ENCODE results near the gene ZFP3.

DNA sequence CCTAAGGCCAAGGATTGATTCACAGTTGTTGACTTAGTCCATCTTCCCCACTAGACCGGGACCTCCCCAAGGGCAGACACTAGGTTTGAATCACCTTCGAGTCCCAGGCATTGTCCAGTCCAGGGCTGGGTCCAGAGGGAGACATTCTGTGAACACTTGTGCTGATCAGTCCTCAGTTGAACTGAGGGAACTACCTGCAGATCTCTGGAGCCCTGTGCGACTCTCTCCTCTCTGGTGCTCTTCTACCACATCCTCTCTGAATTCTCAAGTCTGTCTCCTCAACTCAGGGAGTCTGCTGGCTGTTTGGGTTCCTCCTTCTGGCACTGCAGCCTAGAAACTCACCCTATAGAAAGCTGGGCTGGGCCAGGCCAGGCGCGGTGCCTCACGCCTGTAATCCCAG, 22.6 kb downstream of the ZFP3 start:
- TF ChIP-seq, protein P1, sequence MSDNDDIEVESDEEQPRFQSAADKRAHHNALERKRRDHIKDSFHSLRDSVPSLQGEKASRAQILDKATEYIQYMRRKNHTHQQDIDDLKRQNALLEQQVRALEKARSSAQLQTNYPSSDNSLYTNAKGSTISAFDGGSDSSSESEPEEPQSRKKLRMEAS (IDR thresholded peaks at IDR 0.05; ENCODE audit: insufficient read depth, insufficient read length): no peak
- TF ChIP-seq POLR2A (IDR thresholded peaks at IDR 0.05; ENCODE audit: low read depth, low read length): no peak
- TF ChIP-seq, protein P2, sequence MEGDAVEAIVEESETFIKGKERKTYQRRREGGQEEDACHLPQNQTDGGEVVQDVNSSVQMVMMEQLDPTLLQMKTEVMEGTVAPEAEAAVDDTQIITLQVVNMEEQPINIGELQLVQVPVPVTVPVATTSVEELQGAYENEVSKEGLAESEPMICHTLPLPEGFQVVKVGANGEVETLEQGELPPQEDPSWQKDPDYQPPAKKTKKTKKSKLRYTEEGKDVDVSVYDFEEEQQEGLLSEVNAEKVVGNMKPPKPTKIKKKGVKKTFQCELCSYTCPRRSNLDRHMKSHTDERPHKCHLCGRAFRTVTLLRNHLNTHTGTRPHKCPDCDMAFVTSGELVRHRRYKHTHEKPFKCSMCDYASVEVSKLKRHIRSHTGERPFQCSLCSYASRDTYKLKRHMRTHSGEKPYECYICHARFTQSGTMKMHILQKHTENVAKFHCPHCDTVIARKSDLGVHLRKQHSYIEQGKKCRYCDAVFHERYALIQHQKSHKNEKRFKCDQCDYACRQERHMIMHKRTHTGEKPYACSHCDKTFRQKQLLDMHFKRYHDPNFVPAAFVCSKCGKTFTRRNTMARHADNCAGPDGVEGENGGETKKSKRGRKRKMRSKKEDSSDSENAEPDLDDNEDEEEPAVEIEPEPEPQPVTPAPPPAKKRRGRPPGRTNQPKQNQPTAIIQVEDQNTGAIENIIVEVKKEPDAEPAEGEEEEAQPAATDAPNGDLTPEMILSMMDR (IDR thresholded peaks at IDR 0.05; ENCODE audit: extremely low read depth in 1 of 2, insufficient read depth in 1 of 2, low read depth in 1 of 2, low read length in 2 of 2): no peak
- TF ChIP-seq POLR2AphosphoS5 (IDR thresholded peaks at IDR 0.05; ENCODE audit: insufficient read depth, low read depth, low read length): no peak
- TF ChIP-seq MYC (IDR thresholded peaks at IDR 0.05; ENCODE audit: low read depth, low read length): no peak
- TF ChIP-seq FOS (IDR thresholded peaks at IDR 0.05; ENCODE audit: borderline replicate concordance, insufficient read depth, low read length): no peak
- TF ChIP-seq EZH2 (IDR thresholded peaks at IDR 0.05; ENCODE audit: borderline replicate concordance, low read depth, low read length, severe bottlenecking): no peak
